Stimulated activated CD4-positive, alpha-beta T cell treated with anti-CD3 and anti-CD28 coated beads, Interleukin-1b, Interleukin-23, amount 100 ng/mL, for 4 hours (primary cell): ENCODE measurements around the gene ALK.

ENCODE experiments used
- DNase-seq, 2 donors: peaks; one replicate each; pipeline ENCODE4 v3.0.0-alpha.2; 2020; ENCODE audit warnings: low read depth in 2 of 2

The ALK gene

GRCh38 chr2:29655391-29656086 is 265.8 kb downstream of the ALK start:
- no peak for DNase-seq

- DNase-seq: no peak
These were observed 270.7 kb downstream of the ALK start for GRCh38 chr2:29650631-29651097.

GRCh38 chr2:29644949-29645348 is 276.4 kb downstream of the ALK start:
- DNase-seq: no peak

- DNase-seq: no peak
These were observed 278.2 kb downstream of the ALK start for GRCh38 chr2:29643196-29643595.

- DNase-seq: no peak
These were observed 281.0 kb downstream of the ALK start for GRCh38 chr2:29640360-29640759.

- DNase-seq: no peak
These were observed 282.7 kb downstream of the ALK start for GRCh38 chr2:29638641-29639040.

GRCh38 chr2:29634916-29635315 is 286.5 kb downstream of the ALK start:
- DNase-seq: no peak

GRCh38 chr2:29632018-29632417 is 289.4 kb downstream of the ALK start:
- DNase-seq: no peak

- DNase-seq: no peak
These were observed 291.9 kb downstream of the ALK start for GRCh38 chr2:29629495-29629894.

- DNase-seq: no peak
These were observed 292.5 kb downstream of the ALK start for GRCh38 chr2:29628862-29629261.

- DNase-seq: no peak
These were observed 293.2 kb downstream of the ALK start for GRCh38 chr2:29628108-29628745.

GRCh38 chr2:29627279-29627711 is 294.1 kb downstream of the ALK start:
- no peak for DNase-seq

- DNase-seq: no peak
These were observed 300.5 kb downstream of the ALK start for GRCh38 chr2:29620890-29621289.

- DNase-seq: no peak
These were observed 301.7 kb downstream of the ALK start for GRCh38 chr2:29619689-29620088.

- DNase-seq: no peak
These were observed 303.4 kb downstream of the ALK start for GRCh38 chr2:29618024-29618423.

GRCh38 chr2:29617351-29617750 is 304.0 kb downstream of the ALK start:
- no peak for DNase-seq

- no peak for DNase-seq
These were observed 304.8 kb downstream of the ALK start for GRCh38 chr2:29616569-29616968.

- DNase-seq: no peak
These were observed 305.5 kb downstream of the ALK start for GRCh38 chr2:29615841-29616240.

GRCh38 chr2:29615183-29615582 is 306.2 kb downstream of the ALK start:
- no peak for DNase-seq

GRCh38 chr2:29614295-29614830 is 307.0 kb downstream of the ALK start:
- no peak for DNase-seq

- DNase-seq: no peak
These were observed 307.6 kb downstream of the ALK start for GRCh38 chr2:29613792-29614266.

GRCh38 chr2:29613067-29613466 is 308.3 kb downstream of the ALK start:
- DNase-seq: no peak

- DNase-seq: no peak
These were observed 308.8 kb downstream of the ALK start for GRCh38 chr2:29612568-29612967.
